HG02981 (cell line): ENCODE measurements around the gene DENND4B.
A peak's percentile ranks its signal among the peaks of the same experiment; 100 is the strongest.

Source experiments
- ATAC-seq: cut with Tn5 transposase; IDR thresholded peaks from one replicate; pipeline ENCODE4 v1.9.1; 2021; ENCODE audit warnings: mild to moderate bottlenecking, moderate library complexity; ENCODE audit not compliant: unreplicated experiment

DENND4B gene

DNA sequence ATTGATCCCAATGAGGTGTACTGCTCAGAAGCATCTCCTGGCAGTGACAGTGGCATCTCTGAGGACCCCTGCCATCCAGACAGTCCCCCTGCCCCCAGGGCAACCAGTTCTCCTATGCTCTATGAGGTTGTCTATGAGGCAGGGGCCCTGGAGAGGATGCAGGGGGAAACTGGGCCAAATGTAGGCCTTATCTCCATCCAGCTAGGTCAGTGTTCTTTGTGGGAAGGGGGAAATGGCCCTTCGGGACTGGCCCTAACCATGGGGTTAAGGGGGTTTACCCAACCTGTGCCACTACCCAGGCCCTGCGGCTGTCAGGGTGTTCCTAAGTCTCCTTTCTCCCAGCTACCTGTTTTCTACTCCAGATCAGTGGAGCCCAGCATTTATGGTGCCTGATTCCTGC is 22.5 kb upstream of the DENND4B start:
- no peak for ATAC-seq

DNA sequence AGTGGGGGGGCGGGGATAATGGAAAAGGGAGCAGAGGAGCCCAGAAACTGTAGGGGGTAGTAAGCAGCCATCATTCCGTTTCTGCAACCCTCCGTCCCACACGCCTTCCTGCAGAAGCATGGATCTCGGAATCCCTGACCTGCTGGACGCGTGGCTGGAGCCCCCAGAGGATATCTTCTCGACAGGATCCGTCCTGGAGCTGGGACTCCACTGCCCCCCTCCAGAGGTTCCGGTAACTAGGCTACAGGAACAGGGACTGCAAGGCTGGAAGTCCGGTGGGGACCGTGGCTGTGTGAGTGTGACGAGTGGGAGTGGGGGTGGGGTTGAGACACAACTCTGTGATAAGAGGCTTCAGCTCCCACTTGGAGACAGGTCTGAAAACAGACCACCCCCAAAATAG is 21.9 kb upstream of the DENND4B start:
- ATAC-seq = no peak

DNA sequence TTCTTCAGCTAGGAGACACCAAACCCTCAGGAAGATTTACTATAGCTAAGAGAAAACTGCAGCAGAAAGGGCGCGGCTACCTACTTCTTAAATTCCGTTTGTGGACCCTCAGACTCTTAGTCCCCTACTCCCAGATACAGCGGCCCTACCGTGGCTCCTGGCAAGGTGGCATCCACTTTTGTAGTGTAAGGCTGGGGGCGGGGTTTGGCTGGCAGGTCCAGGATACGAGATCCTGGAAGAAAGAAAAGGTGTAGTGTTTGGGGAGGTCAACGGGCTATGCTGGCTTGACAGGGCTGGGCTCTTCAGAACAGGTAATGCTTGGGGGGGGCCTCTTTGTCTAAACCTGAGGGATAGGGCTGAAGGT is 21.5 kb upstream of the DENND4B start:
- no peak for ATAC-seq

GRCh38 chr1:153967107-153967999 is 20.8 kb upstream of the DENND4B start, which contains the start of gene CREB3L4:
Gene CREB3L4 (plus strand): TSS chr1:153967902. CDS start chr1:153968526, 624 bp downstream.
- ATAC-seq = peak; percentile 77

- ATAC-seq = no peak
These were observed 17.4 kb upstream of the DENND4B start for GRCh38 chr1:153963850-153964331.

DNA sequence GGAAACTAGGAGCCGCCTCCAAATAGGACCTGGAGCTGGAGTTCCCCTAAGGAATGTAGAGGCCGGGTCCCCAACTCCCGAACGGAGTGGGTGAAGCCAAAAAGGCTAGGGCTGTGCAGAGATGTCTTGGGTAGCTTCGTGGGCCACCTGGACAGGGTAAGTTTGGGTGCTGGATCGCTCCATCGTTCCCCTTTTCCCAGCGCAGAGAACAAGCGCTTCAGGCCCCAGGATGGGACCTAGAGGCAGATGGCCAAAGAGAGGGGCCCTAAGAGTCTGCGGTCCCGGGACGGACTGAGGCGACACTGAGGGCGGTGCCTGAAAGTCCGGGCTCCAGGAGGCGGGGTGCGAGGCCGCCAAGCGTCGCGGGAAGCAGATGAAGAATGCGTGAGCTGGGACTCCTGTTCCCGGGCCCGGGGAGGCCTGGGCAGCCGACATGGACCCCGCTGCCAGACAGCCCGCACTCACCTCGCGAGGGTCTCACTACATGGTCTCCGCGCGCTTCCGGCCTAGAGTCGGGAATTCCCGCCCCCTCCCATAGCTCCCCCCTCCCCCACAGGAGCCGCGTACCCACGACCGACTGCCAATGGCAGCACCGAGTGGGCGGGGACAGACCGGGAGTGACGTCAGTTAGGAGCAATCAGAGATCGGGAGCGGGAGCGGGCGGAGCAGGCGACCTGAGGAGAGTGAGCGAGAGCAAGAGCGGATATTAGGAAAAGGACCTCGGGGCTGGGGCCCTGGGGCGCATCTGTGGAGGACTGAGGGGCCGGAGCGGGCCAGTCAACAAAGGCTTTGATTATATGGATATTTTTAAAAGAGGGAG is 16.7 kb upstream of the DENND4B start, which contains the start of gene SLC39A1:
TSS of gene SLC39A1 (minus strand) at position 508 of the 820 bp plus-strand sequence. CDS start 822 bp downstream, outside the sequence.
- ATAC-seq = peak; percentile 42

GRCh38 chr1:153962088-153963029 is 15.8 kb upstream of the DENND4B start:
- ATAC-seq = no peak

DNA sequence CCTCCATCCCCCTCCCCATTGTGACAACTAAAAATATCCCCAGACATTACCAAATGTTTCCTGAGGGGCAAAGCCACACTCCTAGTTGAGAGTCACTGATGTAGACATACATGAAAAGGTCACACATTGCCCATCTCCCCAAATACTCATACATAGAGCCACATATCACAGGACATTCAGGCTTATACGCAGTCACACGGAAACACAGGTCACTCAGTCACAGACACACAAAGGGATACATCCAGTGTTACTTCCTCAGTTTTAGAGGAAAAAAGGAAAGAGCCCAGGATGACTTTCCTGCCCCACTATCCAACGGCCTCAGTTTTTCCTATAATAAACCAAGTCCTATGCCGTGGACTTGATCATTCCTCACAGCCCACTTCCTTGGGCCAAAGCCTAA is 14.9 kb upstream of the DENND4B start:
- ATAC-seq = no peak

- ATAC-seq = no peak
These were observed 13.7 kb upstream of the DENND4B start for GRCh38 chr1:153960206-153960605.

- no peak for ATAC-seq
These were observed 12.9 kb upstream of the DENND4B start for GRCh38 chr1:153959454-153959853.

GRCh38 chr1:153958961-153959260 is 12.4 kb upstream of the DENND4B start:
- no peak for ATAC-seq

- ATAC-seq = peak; percentile 81
These were observed 11.8 kb upstream of the DENND4B start, which contains the start of gene CRTC2 for GRCh38 chr1:153958111-153958960. Gene CRTC2 (minus strand): TSS chr1:153958612. CDS start chr1:153958497, 115 bp downstream.

GRCh38 chr1:153957744-153958110 is 11.2 kb upstream of the DENND4B start:
- ATAC-seq = no peak

- no peak for ATAC-seq
These were observed 10.6 kb upstream of the DENND4B start for GRCh38 chr1:153956997-153957715.

DNA sequence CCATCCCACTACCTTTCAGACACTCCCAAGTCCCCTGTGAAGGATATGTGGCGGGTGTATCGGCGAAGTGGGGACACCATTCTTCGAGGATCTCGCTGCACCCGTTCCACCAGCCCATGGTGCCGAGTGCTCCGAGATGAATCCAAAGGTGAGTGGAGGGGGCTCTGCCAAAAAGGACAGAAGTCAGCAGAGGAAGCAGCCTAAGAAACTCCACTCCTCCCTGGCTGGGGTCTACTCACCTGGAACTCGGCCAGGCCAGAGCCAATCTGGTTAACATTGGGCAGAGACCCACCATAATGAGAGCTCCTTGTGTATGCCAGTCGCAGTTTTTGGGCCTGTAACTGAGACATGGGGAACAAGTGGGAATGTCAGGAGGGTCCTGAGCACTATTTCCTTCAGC is 8.3 kb upstream of the DENND4B start:
- ATAC-seq = no peak

GRCh38 chr1:153953859-153954365 is 7.4 kb upstream of the DENND4B start:
- no peak for ATAC-seq

DNA sequence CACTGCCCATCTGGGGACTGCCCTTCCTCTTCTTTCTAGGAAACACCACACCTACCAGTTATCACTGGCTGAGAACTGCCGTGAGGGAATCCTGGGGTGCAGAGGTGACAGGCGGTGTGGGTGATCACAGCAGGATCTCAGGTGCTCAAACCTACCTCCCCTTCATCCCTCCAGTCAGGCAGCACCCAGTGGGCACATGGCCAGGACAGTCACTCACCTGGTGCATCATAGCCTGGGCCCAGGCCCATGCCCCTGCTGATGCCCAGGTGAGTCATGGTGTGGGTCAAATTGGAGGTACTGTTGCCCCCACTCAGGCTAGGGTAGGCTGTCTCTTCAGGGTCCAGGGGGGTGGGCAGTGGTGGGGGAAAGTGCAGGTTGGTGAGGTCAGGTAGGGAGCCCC is 5.3 kb upstream of the DENND4B start:
- no peak for ATAC-seq

DNA sequence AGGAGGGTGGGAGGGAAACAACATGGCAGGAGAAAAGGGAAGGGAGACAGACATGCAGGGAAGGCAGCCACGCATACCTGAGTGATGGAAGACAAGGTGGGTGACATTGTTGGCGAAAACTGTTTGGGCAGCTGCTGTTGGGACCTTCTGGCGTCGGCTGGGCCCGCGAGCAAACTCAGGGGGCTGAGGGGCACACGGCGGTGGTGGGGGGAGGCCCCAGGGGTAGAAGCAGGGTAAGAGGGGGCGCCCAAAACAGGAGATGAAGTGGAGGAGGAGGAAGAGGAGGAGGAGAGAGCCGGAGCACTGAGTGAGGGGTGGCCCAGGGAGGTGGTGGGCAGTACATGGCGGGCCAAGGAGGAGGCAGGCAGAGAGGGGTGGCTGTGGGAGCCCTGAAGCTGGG is 4.7 kb upstream of the DENND4B start:
- ATAC-seq = no peak
